Thyroid gland (tissue), 4 donors: Measurements from ENCODE around the gene H3-3A.

ENCODE experiments used
- POLR2A ChIP-seq, 2 donors: fragments of 450-650 bp; IDR thresholded peaks; one replicate each; pipeline ENCODE4 v1.6.1; 2017; ENCODE audit warnings: antibody characterized with exemption in 2 of 2, mild to moderate bottlenecking in 2 of 2, moderate library complexity in 1 of 2
- TF ChIP-seq, protein P1 (sequence below), 6 experiments: fragments of 200-600 bp in 3 of 6; fragments of 450-650 bp in 3 of 6; sonication (generic) in 3 of 6; IDR thresholded peaks; one replicate each; pipeline ENCODE4 v1.5.1; 2016 to 2019; ENCODE audit warnings: antibody characterized with exemption in 6 of 6, mild to moderate bottlenecking in 2 of 6, inconsistent platforms in 1 of 6, moderate library complexity in 1 of 6

GRCh38 chr1:226050133-226050532, 12.4 kb upstream of the H3-3A start:
- TF ChIP-seq, protein P1, sequence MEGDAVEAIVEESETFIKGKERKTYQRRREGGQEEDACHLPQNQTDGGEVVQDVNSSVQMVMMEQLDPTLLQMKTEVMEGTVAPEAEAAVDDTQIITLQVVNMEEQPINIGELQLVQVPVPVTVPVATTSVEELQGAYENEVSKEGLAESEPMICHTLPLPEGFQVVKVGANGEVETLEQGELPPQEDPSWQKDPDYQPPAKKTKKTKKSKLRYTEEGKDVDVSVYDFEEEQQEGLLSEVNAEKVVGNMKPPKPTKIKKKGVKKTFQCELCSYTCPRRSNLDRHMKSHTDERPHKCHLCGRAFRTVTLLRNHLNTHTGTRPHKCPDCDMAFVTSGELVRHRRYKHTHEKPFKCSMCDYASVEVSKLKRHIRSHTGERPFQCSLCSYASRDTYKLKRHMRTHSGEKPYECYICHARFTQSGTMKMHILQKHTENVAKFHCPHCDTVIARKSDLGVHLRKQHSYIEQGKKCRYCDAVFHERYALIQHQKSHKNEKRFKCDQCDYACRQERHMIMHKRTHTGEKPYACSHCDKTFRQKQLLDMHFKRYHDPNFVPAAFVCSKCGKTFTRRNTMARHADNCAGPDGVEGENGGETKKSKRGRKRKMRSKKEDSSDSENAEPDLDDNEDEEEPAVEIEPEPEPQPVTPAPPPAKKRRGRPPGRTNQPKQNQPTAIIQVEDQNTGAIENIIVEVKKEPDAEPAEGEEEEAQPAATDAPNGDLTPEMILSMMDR (IDR thresholded peaks at IDR 0.05), result no peak
- TF ChIP-seq POLR2A (IDR thresholded peaks at IDR 0.05), result no peak
